HepG2 (cell line): ENCODE measurements around the gene PISD. TPM values are rescaled to one million over a fixed set of nuclear protein-coding genes. Genes with fewer than 3 reads are reported as not detected.
A peak's percentile ranks its signal among the peaks of the same experiment; 100 is the strongest.

Source experiments
- ARNT ChIP-seq: fragments of 450-650 bp; IDR thresholded peaks from 2 replicates; pipeline ENCODE4 v1.6.1; 2017
- DPF2 ChIP-seq: sonication (generic); formaldehyde crosslinking; IDR thresholded peaks from 2 replicates; pipeline ENCODE4 v1.4.0; 2020; ENCODE audit warnings: mild to moderate bottlenecking, low read depth, missing genetic modification reagents, borderline replicate concordance
- HMGA1 ChIP-seq: sonication (generic); formaldehyde crosslinking; conservative IDR thresholded peaks from 2 replicates; pipeline ENCODE4 v1.4.0; 2020; ENCODE audit warnings: missing genetic modification reagents
- ISX ChIP-seq: sonication (generic); formaldehyde crosslinking; conservative IDR thresholded peaks from 2 replicates; pipeline ENCODE4 v1.5.0; 2020; ENCODE audit warnings: missing genetic modification reagents
- KAT7 ChIP-seq: IDR thresholded peaks from 2 replicates; pipeline ENCODE4 v1.6.1; 2018; ENCODE audit warnings: borderline replicate concordance, missing compliant biosample characterization
- MAZ ChIP-seq, 2 experiments: sonication (generic) in 1 of 2; formaldehyde crosslinking in 1 of 2; IDR thresholded peaks; 2 replicates each; pipeline versions ENCODE4 v1.5.0 to v1.6.1; 2012 to 2020; ENCODE audit warnings: low read depth in 2 of 2, mild to moderate bottlenecking in 2 of 2, borderline replicate concordance in 1 of 2, improper control_type of control experiment in 1 of 2, low read length in 1 of 2, missing genetic modification reagents in 1 of 2, moderate library complexity in 1 of 2
- NFE2L2 ChIP-seq: fragments of 150-350 bp; IDR thresholded peaks from 2 replicates; pipeline ENCODE4 v1.6.1; 2014; ENCODE audit warnings: low read length
- PREB ChIP-seq: sonication (generic); formaldehyde crosslinking; IDR thresholded peaks from 2 replicates; pipeline ENCODE4 v1.4.0; 2020; ENCODE audit warnings: missing genetic modification reagents
- RBM39 ChIP-seq: fragments of 200-400 bp; formaldehyde crosslinking; IDR thresholded peaks from one replicate; pipeline ENCODE4 v1.6.1; 2018; ENCODE audit warnings: antibody characterized with exemption, mild to moderate bottlenecking, low read depth, low read length; ENCODE audit not compliant: poor library complexity, severe bottlenecking
- SRY ChIP-seq: sonication (generic); formaldehyde crosslinking; IDR thresholded peaks from 2 replicates; pipeline ENCODE4 v1.8.0; 2022; ENCODE audit warnings: mild to moderate bottlenecking, missing genetic modification reagents
- ZFYVE20 ChIP-seq: sonication (generic); formaldehyde crosslinking; IDR thresholded peaks from 2 replicates; pipeline ENCODE4 v1.8.0; 2023; ENCODE audit warnings: low read depth, mild to moderate bottlenecking, moderate library complexity, missing genetic modification reagents, borderline replicate concordance
- ZMYM2 ChIP-seq: sonication (generic); formaldehyde crosslinking; IDR thresholded peaks from 2 replicates; pipeline ENCODE4 v1.8.0; 2022; ENCODE audit warnings: mild to moderate bottlenecking, missing genetic modification reagents
- ZNF318 ChIP-seq: sonication (generic); formaldehyde crosslinking; IDR thresholded peaks from 2 replicates; pipeline ENCODE4 v1.4.0; 2020; ENCODE audit warnings: mild to moderate bottlenecking, missing genetic modification reagents
- ZNF556 ChIP-seq: sonication (generic); formaldehyde crosslinking; IDR thresholded peaks from 2 replicates; pipeline ENCODE4 v1.4.0; 2020; ENCODE audit warnings: mild to moderate bottlenecking, missing genetic modification reagents, borderline replicate concordance
- ZNF605 ChIP-seq: sonication (generic); formaldehyde crosslinking; IDR thresholded peaks from 2 replicates; pipeline ENCODE4 v1.8.0; 2022; ENCODE audit warnings: mild to moderate bottlenecking, missing genetic modification reagents
- ZNF691 ChIP-seq: sonication (generic); formaldehyde crosslinking; IDR thresholded peaks from 2 replicates; pipeline ENCODE4 v1.4.0; 2020; ENCODE audit warnings: missing genetic modification reagents, low read depth, mild to moderate bottlenecking, borderline replicate concordance
- ZNF766 ChIP-seq: sonication (generic); formaldehyde crosslinking; IDR thresholded peaks from 2 replicates; pipeline ENCODE4 v1.5.0; 2020; ENCODE audit warnings: missing genetic modification reagents, borderline replicate concordance
- ZNF839 ChIP-seq: sonication (generic); formaldehyde crosslinking; IDR thresholded peaks from 2 replicates; pipeline ENCODE4 v1.4.0; 2020; ENCODE audit warnings: missing genetic modification reagents, mild to moderate bottlenecking, borderline replicate concordance
- ZNF883 ChIP-seq: sonication (generic); formaldehyde crosslinking; IDR thresholded peaks from 2 replicates; pipeline ENCODE4 v1.5.1; 2020; ENCODE audit warnings: mild to moderate bottlenecking, missing genetic modification reagents; ENCODE audit errors: not compliant biosample characterization
- polyA plus RNA-seq, 8 experiments: library from polyadenylated mRNA; depleted of rRNA in 3 of 8; stranded (reverse) in 7 of 8; unstranded in 1 of 8; fragments of >200 nt; fragmentation: Illumina TruSeq in 4 of 8; extraction: Trizol in 4 of 8; gene quantifications; 2 replicates each; pipeline versions ENCODE4 v1.2.1 to v1.2.3, GENCODE V29; 2011 to 2016; ENCODE audit warnings: low read depth in 4 of 8, missing spikeins in 1 of 8, mixed read lengths in 1 of 8; ENCODE audit not compliant: insufficient read depth in 1 of 8
- total RNA-seq, 5 experiments: library from RNA; depleted of rRNA; stranded (reverse); fragments of >200 nt; fragmentation: Illumina TruSeq; extraction: Trizol; gene quantifications; 2 replicates each; pipeline ENCODE4 v1.2.3, GENCODE V29; 2016; ENCODE audit warnings: low read depth in 1 of 5

PISD gene
- total and polyA plus RNA-seq, 2 of the 13 experiments (the other 11 are each of a cell fraction or from before 2014, with no cell fraction given), result 30.1 to 47.7 TPM

GRCh38 chr22:31586137-31586920, 75.7 kb downstream of the PISD start (continued):
- no peak for TF ChIP-seq ZMYM2 (CRISPR knock-in tag)
- no peak for TF ChIP-seq ARNT
- TF ChIP-seq NFE2L2, result peak; percentile 35; the same call in 1 of the 2 replicates
- no peak for TF ChIP-seq HMGA1 (CRISPR knock-in tag)
- TF ChIP-seq PREB, result no peak
- TF ChIP-seq ZNF318 (CRISPR knock-in tag), result no peak
- TF ChIP-seq ZNF556 (CRISPR knock-in tag), result peak; percentile 62; the same call in 1 of the 2 replicates
- no peak for TF ChIP-seq ZFYVE20
- TF ChIP-seq SRY, result no peak
- TF ChIP-seq RBM39, result no peak
- TF ChIP-seq ZNF766 (CRISPR knock-in tag), result no peak
- peak; percentile 60; the same call in 1 of the 2 replicates for TF ChIP-seq ZNF691 (CRISPR knock-in tag)
- TF ChIP-seq MAZ (IDR thresholded peaks at IDR 0.05; ENCODE audit: borderline replicate concordance, low read depth, low read length), result no peak
- no peak for TF ChIP-seq MAZ (CRISPR knock-in tag; IDR thresholded peaks at IDR 0.05; ENCODE audit: low read depth)
- TF ChIP-seq ZNF605 (CRISPR knock-in tag), result no peak
- no peak for TF ChIP-seq KAT7 (CRISPR knock-in tag)
- peak; percentile 72; the same call in 1 of the 2 replicates for TF ChIP-seq DPF2 (CRISPR knock-in tag)
- TF ChIP-seq ISX, result no peak
- no peak for TF ChIP-seq ZNF839 (CRISPR knock-in tag)
- TF ChIP-seq ZNF883, result no peak
